Smooth muscle cell (in vitro differentiated cells): ENCODE data around the gene THSD7A. TPM values are rescaled to one million over a fixed set of nuclear protein-coding genes. Genes with fewer than 3 reads are reported as not detected.

ENCODE experiments used
- DNase-seq: peaks from one replicate; lab custom pipeline; 2025; ENCODE audit not compliant: unreplicated experiment; lab: John Stamatoyannopoulos, UW
- H2AFZ ChIP-seq: fragments of 200-600 bp; sonication (generic); 2 replicates; pipeline ENCODE4 v1.6.0; 2016; ENCODE audit warnings: antibody characterized with exemption, low read depth, mild to moderate bottlenecking
- H3F3A ChIP-seq: fragments of 200-600 bp; sonication (generic); 2 replicates; pipeline ENCODE4 v1.6.0; 2017; ENCODE audit warnings: antibody characterized with exemption, low read depth
- H3K27ac ChIP-seq: fragments of 200-600 bp; sonication (generic); 2 replicates; pipeline ENCODE4 v1.5.1; 2016; ENCODE audit warnings: low read depth, mild to moderate bottlenecking
- H3K27me3 ChIP-seq: fragments of 200-600 bp; sonication (generic); 2 replicates; pipeline ENCODE4 v1.6.1; 2016; ENCODE audit warnings: low read depth, mild to moderate bottlenecking
- H3K36me3 ChIP-seq: fragments of 200-600 bp; sonication (generic); 2 replicates; pipeline ENCODE4 v1.5.1; 2016; ENCODE audit warnings: low read depth
- H3K4me1 ChIP-seq: fragments of 200-600 bp; sonication (generic); 2 replicates; pipeline ENCODE4 v1.5.1; 2016; ENCODE audit warnings: low read depth
- H3K4me2 ChIP-seq: fragments of 200-600 bp; sonication (generic); 2 replicates; pipeline ENCODE4 v1.6.0; 2016; ENCODE audit warnings: mild to moderate bottlenecking
- H3K4me3 ChIP-seq: fragments of 200-600 bp; sonication (generic); 2 replicates; pipeline ENCODE4 v1.5.1; 2016; ENCODE audit warnings: mild to moderate bottlenecking
- H3K79me2 ChIP-seq: fragments of 200-600 bp; sonication (generic); 2 replicates; pipeline ENCODE4 v1.6.0; 2016; ENCODE audit warnings: low read depth, mild to moderate bottlenecking
- H3K9ac ChIP-seq: fragments of 200-600 bp; sonication (generic); 2 replicates; pipeline ENCODE4 v1.6.0; 2016; ENCODE audit warnings: low read depth
- H3K9me3 ChIP-seq: fragments of 200-600 bp; sonication (generic); replicated peaks from 2 replicates; pipeline ENCODE4 v1.5.1; 2016; ENCODE audit warnings: low read depth
- H4K20me1 ChIP-seq: fragments of 200-600 bp; sonication (generic); 2 replicates; pipeline ENCODE4 v1.6.0; 2016; ENCODE audit warnings: low read depth
- WGBS: methylation state at CpG from one replicate; pipeline ENCODE4 v1.1.7; 2016; ENCODE audit warnings: low lambda C conversion rate; 5-methylcytosine and 5-hydroxymethylcytosine counted together
- polyA plus RNA-seq: library from polyadenylated mRNA; unstranded; fragments of >200 nt; fragmentation: Nextera tagmentation; extraction: Ambion mirVana; gene quantifications from 2 replicates; pipeline ENCODE4 v1.2.1, GENCODE V29; 2016
- total RNA-seq: library from RNA; depleted of rRNA; stranded (reverse); fragments of >200 nt; gene quantifications from 2 replicates; pipeline ENCODE4 v1.2.3, GENCODE V29; 2014
- TF ChIP-seq, protein P1 (sequence below): fragments of 200-600 bp; sonication (generic); IDR thresholded peaks from 2 replicates; pipeline ENCODE4 v1.5.1; 2017; ENCODE audit warnings: borderline replicate concordance, mild to moderate bottlenecking, antibody characterized with exemption; ENCODE audit not compliant: insufficient read depth, poor library complexity, severe bottlenecking

The THSD7A gene
- total and polyA plus RNA-seq, 2 experiments from 2014 or later = 1.7 to 2.7 TPM

DNA sequence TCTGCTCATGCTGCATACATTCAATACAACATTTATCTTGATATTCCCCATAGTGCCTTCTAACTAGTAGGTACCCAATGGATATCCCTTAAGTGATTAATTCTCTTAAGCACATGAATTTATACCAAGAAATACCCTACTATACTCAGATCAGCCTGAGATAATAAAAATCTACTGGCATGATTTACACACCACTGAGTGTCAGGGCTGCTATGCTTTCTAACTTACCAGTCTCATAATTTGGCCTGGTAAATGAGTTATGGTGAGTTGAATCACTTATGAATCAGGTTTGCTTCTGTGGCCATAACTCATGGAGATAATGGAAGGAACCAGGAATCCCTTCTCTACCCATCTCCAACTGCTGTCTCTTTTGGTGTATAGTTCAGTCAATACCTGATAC lies 122.8 kb downstream of the THSD7A start:
- Histone ChIP-seq H3K79me2 (no peaks in the 10 kb centered on the region), H3K4me2 (no peak overlapping the region), H3K36me3 (no peaks in the 10 kb centered on the region), H3F3A (no peaks in the 10 kb centered on the region), H3K27me3 (no peaks in the 10 kb centered on the region), H3K27ac (no peak overlapping the region), H4K20me1 (no peaks in the 10 kb centered on the region), H3K4me3 (no peak overlapping the region), H3K9ac (no peak overlapping the region), H3K9me3 (no peaks in the 10 kb centered on the region), H2AFZ (no peak overlapping the region), H3K4me1 (peaks cover 8% of the 10 kb centered on the region)
- TF ChIP-seq, protein P1, sequence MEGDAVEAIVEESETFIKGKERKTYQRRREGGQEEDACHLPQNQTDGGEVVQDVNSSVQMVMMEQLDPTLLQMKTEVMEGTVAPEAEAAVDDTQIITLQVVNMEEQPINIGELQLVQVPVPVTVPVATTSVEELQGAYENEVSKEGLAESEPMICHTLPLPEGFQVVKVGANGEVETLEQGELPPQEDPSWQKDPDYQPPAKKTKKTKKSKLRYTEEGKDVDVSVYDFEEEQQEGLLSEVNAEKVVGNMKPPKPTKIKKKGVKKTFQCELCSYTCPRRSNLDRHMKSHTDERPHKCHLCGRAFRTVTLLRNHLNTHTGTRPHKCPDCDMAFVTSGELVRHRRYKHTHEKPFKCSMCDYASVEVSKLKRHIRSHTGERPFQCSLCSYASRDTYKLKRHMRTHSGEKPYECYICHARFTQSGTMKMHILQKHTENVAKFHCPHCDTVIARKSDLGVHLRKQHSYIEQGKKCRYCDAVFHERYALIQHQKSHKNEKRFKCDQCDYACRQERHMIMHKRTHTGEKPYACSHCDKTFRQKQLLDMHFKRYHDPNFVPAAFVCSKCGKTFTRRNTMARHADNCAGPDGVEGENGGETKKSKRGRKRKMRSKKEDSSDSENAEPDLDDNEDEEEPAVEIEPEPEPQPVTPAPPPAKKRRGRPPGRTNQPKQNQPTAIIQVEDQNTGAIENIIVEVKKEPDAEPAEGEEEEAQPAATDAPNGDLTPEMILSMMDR = no peak
- DNase-seq = no peak

DNA sequence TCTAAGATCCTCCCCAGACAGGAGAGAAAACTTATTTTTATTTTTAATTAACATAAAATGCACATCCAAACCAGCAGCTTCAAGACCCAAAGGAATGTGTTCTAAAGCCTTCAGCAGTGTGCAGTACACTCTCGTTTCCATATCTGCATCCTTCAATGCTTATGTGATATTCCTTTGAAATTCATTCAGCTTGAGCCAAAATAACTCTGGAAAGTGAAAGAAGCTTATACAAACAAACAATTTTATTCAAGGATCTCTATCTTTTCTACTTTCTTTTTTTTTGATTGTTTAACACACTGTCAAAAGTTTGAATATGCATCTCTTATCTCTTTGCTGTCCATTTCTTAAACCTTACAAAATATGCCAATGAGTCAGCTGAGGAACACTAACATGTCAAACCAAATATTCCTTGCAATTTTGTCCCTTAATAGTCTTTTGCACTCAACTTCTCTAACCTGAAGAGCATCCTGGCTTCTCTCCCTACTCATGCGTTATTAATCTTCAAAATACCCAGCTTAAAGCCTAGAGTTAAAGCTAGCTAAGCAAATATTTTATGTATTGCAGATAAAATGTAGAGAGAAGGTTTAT lies 124.3 kb downstream of the THSD7A start:
- WGBS = 57% methylated on average over 2 of the region's 2 CpGs
- no peak overlapping the region for H3K4me3 ChIP-seq
- H3K79me2 ChIP-seq = no peaks in the 10 kb centered on the region
- peaks cover 8% of the 10 kb centered on the region for H3K4me1 ChIP-seq
- no peaks in the 10 kb centered on the region for H3K36me3 ChIP-seq
- peak overlapping the region; percentile 12 for H3K4me2 ChIP-seq
- TF ChIP-seq, protein P1 = no peak
- H3K9me3 ChIP-seq = no peaks in the 10 kb centered on the region
- H3K9ac ChIP-seq = no peak overlapping the region
- no peaks in the 10 kb centered on the region for H3K27me3 ChIP-seq
- DNase-seq = no peak
- H2AFZ ChIP-seq = no peak overlapping the region
- H3F3A ChIP-seq = no peaks in the 10 kb centered on the region
- no peak overlapping the region for H3K27ac ChIP-seq
- H4K20me1 ChIP-seq = no peaks in the 10 kb centered on the region

DNA sequence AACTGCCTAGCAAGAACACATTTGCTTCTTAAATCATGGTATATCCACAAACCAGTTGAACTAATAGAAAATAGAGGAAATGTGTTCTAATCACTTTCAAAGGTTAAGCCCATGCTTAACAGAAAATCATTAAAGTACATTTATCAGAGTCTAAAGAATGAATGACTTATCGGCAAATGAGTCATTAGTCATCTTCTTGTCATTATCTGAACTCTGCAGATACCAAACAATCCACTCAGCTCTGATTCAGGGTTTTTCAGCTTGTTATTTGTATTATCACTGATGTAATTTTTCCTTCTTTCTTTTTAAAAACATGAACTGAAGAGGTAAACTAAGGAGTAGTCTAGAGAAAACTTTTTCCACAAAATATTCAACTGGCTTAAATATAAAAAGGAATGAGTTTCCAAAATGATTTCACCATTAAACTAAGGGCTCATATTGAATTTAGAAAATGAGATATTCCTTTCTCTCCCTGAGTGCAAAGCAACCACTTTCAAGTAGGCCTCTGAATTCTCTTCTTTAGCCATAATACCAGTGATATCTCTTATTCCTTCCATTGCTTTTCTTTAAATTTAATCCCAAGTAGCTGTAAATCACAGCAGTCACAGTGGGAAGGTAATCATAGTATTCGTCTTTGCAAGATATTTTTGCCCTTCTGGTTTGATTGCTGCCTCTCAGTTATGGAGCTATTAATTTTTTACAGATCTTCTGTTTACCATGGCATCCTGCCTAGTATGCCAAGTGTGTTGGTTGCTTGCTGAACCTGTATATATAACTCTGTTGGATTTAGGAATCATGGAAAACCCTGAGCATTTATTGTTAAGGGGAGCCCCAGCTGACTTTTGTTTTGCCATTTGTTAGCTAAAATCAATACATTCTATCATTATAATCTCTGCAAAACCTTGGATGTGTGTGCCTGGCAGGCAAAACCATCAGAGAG lies 125.1 kb downstream of the THSD7A start:
- no peaks in the 10 kb centered on the region for H3K27me3 ChIP-seq
- H3K27ac ChIP-seq = no peak overlapping the region
- H3K36me3 ChIP-seq = no peaks in the 10 kb centered on the region
- H3F3A ChIP-seq = no peaks in the 10 kb centered on the region
- WGBS = 30% methylated on average over 2 of the region's 2 CpGs
- H3K4me1 ChIP-seq = peaks cover 8% of the 10 kb centered on the region
- DNase-seq = no peak
- no peak overlapping the region for H3K9ac ChIP-seq
- peak overlapping the region; percentile 10 for H2AFZ ChIP-seq
- H3K4me3 ChIP-seq = no peak overlapping the region
- H3K4me2 ChIP-seq = peak overlapping the region; percentile 12
- no peaks in the 10 kb centered on the region for H4K20me1 ChIP-seq
- no peaks in the 10 kb centered on the region for H3K79me2 ChIP-seq
- H3K9me3 ChIP-seq = no peaks in the 10 kb centered on the region
- TF ChIP-seq, protein P1 = no peak

DNA sequence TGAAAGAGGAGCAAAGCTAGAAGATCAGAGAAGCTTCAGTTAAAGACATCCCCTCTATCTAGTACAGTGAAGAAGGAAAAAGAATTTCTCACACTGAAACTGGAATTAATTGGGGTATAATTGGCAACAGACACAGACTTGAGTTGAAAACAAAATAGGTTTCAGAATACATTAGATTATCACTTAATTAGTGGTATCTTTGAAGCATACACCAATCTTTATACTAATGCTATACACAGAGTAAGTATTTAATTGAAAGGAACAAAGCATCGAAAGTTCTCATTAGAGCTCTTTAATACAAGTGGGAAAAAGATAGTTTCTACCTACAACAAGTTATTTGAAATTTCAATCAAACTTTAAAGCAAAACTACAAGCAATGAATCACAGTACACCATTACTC lies 128.2 kb downstream of the THSD7A start:
- H3K9ac ChIP-seq = no peak overlapping the region
- no peaks in the 10 kb centered on the region for H3K9me3 ChIP-seq
- DNase-seq = no peak
- no peaks in the 10 kb centered on the region for H3K36me3 ChIP-seq
- no peaks in the 10 kb centered on the region for H3K79me2 ChIP-seq
- TF ChIP-seq, protein P1 = no peak
- H3K27me3 ChIP-seq = no peaks in the 10 kb centered on the region
- H3K4me3 ChIP-seq = no peak overlapping the region
- no peak overlapping the region for H3K4me2 ChIP-seq
- no peaks in the 10 kb centered on the region for H3F3A ChIP-seq
- no peak overlapping the region for H3K27ac ChIP-seq
- H2AFZ ChIP-seq = no peak overlapping the region
- WGBS = 88% methylated on average over 1 of the region's 1 CpG
- H4K20me1 ChIP-seq = no peaks in the 10 kb centered on the region
- peaks cover 8% of the 10 kb centered on the region for H3K4me1 ChIP-seq
